ENCODE results near the gene UBR2.
A peak's percentile ranks its signal among the peaks of the same experiment; 100 is the strongest.

UBR2 gene

GRCh38 chr6:42563697-42564505, at the start of gene UBR2:
Gene UBR2 (plus strand): TSS chr6:42564029. CDS start chr6:42564320, 291 bp downstream.
- peak; percentile 99 for DNase-seq

DNA sequence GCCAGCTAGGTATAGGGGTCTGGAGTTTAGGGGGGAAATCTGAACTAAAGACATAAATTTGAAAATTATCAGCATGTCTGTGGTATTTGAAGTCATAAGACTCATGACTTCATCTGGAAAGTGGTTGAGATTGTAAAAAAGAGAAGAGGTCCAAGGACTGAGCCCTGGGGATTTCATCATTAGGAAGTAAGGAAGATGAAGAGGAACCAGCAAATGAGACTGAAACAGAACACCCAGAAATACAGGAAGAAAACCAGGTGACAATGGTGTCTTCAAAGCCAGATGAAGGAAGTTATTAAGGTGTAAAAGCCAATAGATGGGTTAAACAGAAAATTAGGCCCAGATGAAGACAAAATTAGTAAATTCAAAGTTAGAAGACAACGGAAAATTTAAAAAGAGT, 49.1 kb upstream of the UBR2 start:
- DNase-seq = peak; percentile 74 to 87

DNA sequence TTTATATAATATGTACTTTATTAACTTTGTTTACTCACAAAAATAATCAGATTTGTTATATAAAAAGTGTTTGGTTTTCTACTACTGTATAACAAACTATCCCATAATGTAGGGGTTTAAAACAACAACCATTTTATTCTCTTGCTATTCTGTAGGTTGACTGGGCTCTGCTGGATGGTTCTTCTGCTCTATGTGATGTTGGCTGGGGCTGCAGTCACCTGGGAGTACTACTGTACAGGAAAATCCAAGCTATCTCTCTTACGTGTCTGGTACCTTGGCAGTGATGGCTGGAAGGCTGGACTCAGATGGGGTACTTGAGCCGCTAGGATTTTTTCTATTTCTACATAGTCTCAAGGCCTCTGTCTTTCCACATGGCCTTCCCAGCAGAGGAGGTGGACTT, 44.0 kb upstream of the UBR2 start:
- no peak for DNase-seq

DNA sequence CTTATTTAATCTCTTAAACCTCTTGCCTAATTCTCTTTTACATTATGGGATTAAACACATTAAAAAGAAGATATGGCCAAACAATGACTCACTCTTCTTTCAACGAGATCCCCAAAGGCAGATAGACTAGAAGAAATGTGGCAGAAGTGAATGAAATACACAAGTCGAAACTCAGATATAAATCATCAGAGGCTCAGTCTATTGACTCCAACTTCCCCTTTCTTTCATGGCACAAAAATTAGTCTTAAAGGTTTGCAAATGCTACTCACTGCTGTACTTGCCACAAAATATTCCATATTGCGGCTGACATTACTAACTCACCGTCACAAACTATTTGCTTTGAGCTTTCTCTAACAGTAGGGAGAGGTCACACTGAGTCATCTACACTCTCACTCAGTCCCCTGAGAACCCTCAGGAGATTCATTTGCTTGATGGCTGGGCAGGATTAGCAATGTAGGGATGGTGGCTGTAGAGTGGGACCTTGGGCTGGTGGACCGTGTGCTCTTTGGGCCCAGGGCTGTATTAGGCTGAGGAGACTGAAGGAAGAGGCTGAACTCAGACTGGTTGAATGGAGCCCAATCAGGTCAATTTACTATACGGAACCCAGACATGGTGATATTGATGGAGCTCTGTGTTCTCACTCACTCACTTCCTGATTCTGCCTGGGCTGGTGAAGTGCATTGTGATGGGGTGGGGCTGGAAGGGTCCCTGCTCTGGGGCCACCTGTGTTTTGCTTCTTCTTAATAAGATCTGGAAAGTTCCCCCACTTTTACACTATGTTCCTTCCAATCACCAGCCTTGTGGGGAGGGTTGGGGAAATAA, 42.8 kb upstream of the UBR2 start:
- DNase-seq = peak; percentile 57 to 59

DNA sequence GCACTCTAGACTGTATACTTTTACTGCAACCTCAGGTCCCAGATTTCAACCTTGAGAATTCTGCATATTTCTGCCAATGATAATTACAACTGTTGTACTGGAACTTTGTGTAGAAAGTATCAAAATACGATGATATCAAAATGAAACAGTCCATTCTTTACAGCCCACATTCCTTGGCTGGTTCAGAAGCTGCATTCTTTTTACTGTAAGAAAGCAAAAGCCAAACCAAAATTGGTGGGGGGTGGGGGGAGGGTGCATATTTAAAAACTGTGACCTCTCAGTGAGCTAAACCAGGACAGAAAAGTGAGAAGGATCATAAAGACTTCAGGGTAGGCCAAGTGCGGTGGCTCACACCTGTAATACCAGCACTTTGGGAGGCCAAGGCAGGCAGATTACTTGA, 41.8 kb upstream of the UBR2 start:
- no peak for DNase-seq

DNA sequence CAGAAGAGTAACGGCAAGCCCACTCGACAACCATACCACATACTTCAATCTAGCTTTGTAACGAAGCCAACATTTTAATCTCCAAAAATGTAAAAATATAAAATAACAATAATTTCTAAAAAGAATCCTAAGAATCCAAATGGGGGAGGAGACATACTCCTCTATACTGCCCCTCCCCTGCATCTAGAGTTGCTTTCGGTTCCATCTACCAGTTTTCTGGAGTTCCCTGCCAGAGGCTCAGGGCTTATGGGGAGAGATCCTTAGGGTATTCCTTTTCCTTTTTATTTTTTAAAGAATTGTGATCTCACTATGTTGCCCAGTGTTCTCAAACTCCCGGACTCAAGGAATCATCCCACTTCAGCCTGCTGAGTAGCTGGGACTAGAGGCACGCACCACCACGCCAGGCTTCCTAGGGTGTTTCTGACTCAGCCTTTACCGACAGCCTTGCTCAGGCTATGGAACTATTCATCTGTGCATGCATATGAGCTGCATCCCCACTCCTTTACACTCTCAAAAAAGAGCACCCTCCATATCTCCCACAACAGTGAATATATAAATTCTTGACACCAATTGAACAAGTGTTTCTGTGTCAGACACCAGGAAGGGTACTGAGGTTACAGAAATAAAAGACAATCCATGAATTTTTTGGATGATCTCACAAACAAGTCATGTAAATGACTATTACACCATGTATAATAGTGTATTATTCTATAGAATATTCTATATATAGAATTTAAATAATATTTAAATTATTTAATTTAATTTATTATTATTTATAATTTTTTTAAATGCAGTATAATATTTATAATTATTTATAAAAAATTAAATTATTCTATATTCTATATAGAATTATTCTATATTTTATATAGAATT, 40.7 kb upstream of the UBR2 start:
- no peak for DNase-seq

GRCh38 chr6:42525206-42525605, 38.6 kb upstream of the UBR2 start:
- DNase-seq = no peak

DNA sequence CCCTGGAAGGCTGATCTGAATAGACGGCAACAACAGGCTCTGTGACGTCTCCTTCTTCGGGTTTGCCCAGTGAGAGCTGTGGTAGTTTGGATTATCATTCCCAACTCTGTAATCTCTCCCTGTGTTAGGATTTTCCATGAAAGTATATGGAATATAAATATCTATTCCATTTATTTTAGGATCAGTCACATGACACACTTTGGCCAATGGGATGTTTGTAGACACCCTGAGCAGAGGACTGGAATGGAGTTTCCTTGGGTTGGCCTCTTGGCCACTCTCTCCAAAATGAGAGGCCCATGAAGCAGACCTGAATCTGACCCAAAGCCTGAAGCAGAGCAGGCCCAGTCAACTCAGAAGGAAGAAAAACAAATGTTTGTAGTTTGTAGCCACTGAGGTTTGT, 37.2 kb upstream of the UBR2 start:
- DNase-seq = no peak

- no peak for DNase-seq
Observed at GRCh38 chr6:42527204-42527603, 36.6 kb upstream of the UBR2 start.

GRCh38 chr6:42530296-42530695, 33.5 kb upstream of the UBR2 start:
- DNase-seq = peak; percentile 34 to 43

GRCh38 chr6:42530751-42531150, 33.1 kb upstream of the UBR2 start:
- DNase-seq = peak in 1 of 2 donors; percentile 12

DNA sequence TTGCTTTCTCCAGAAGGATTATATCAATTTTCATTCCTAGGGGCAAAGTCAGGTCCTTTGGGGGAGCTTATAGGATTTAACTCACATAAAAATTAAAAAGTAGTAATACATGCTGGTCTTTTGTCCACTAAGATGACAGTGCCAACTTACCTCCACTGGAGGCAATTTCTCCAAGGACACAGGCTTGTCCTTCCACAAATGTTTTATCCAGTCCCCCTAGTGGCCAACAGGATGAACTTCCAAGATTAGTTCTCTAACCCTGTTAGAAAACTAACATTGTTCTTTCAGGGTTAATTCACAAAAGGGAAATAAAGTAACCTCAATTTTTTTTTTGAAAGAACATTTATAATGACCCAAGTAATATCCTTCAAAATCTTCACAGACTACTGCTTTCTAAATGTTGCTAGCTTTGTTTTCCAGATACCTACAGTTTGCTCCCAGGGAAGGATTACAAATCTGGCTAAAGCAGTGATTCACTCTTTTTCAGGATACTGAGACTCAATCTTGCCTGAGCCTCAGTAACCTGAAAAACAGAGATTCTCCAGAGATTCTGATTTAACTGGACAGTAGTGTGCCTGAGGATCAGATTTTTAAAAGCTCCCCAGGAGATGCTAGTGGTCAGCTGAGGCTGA, 31.7 kb upstream of the UBR2 start:
- peak; percentile 56 to 68 for DNase-seq

DNA sequence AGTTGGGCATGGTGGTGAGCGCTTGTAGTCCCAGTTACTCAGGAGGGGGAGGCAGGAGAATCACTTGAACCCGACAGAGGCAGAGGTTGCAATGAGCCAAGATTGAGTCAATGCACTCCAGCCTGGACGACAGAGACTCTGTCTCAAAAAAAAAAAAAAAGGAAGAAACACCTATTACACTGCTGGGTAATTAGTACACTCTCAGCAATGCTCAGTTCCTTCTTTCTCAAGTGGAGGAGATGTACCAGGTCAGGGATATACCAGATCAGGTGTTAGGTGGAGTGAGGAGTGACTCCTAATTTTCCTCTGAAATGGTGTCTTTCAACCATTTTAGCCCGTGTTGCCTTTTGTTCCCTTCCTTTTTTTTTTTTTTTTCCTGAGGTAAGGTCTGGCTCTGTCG, 30.0 kb upstream of the UBR2 start:
- no peak for DNase-seq

- DNase-seq = peak in 1 of 2 donors; percentile 19
Observed at GRCh38 chr6:42537536-42537935, 26.3 kb upstream of the UBR2 start.

DNA sequence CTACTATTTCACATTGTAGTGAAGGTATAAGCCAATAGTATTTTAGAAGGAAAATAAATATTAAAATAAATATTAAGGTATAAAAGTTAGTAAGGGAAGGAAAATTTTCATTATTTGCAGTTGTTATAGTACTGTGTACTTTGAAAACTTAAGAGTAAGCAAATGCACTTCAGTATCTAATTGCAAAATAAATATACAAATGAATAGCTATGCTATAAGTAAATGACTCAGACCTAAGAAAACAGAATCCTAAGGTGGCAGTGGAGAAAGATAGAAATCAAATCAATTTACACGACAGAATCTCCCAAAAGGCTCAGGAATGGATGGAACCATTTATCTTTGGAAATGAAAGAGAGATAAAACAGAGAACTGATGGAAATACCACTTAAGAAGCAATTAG, 24.7 kb upstream of the UBR2 start:
- no peak for DNase-seq

DNA sequence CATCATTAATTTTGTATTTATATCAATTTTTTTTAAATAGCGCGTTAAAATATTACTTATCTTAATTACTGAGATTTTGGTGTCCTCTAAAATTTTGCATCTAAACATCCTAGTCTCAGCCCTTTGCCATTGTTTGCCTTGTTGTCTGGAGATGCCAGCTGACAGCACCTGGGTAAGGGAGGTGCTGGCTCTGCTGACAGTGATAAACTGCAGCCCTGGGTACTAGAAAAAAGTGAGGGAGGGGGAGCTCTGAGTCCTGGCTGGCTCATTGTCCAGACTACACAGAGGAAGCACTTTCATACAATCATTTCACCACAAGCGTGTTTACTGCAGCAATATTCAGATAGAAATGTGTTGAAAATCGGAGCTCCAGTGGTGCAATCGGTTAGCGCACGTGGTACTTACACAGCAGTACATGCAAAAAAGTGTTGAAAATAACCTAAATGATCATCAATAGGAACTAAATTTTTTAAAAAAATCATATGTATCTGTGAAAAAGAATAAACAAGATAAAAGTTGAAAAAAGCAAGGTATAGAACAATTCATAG, 18.5 kb upstream of the UBR2 start:
- DNase-seq = peak; percentile 88

GRCh38 chr6:42547407-42548329, 16.2 kb upstream of the UBR2 start:
- DNase-seq = peak; percentile 71 to 93

DNA sequence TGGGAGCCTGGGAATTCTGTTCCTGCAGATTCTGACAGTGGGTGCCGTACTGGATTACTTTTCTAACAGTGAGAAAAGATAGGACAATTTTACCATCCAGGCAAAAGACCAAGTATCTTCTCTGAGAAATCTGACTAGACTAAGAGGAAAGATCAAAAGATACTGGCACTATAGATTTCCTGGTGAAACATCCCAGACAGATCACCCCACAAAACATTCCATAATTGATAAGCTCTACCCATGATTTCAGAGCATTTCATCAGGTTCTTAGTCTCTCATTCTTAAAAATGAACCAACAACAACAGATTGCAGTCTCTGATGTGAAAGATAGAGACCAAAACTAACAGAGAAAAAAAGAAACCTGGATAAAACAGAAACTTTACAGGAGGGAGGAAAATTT, 13.6 kb upstream of the UBR2 start:
- DNase-seq = no peak

DNA sequence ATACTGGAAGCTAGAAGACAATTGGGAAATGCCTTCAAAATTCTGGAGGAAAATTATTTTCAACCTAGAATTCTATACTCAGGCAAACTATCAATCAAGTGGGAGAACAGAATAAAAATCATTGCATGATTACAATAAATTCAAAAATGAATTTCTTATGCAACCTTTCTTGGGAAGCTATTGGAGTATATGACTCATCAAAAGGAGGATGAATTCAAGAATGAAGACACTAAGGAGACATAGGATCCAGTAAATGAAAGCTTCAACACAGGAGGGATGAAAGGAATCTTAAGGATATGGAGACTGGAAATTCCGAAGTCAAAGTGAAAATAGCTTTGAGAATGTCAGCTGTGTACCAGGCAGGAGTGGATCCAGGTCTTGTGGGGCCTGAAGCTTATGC, 12.6 kb upstream of the UBR2 start:
- DNase-seq = no peak

GRCh38 chr6:42552380-42552779, 11.4 kb upstream of the UBR2 start:
- no peak for DNase-seq
